HTR-8/SVneo (cell line): Measurements from ENCODE around the gene SCARF1.

Source experiments
- DNase-seq: peaks from one replicate; pipeline ENCODE4 v3.0.0; 2011; ENCODE audit warnings: low spot score, mixed read lengths; ENCODE audit not compliant: insufficient read length
- FAIRE-seq: peaks from 2 replicates; lab custom pipeline; 2011; peaks lifted over from hg19 to GRCh38; lab: Jason Lieb, UNC

Gene SCARF1

DNA sequence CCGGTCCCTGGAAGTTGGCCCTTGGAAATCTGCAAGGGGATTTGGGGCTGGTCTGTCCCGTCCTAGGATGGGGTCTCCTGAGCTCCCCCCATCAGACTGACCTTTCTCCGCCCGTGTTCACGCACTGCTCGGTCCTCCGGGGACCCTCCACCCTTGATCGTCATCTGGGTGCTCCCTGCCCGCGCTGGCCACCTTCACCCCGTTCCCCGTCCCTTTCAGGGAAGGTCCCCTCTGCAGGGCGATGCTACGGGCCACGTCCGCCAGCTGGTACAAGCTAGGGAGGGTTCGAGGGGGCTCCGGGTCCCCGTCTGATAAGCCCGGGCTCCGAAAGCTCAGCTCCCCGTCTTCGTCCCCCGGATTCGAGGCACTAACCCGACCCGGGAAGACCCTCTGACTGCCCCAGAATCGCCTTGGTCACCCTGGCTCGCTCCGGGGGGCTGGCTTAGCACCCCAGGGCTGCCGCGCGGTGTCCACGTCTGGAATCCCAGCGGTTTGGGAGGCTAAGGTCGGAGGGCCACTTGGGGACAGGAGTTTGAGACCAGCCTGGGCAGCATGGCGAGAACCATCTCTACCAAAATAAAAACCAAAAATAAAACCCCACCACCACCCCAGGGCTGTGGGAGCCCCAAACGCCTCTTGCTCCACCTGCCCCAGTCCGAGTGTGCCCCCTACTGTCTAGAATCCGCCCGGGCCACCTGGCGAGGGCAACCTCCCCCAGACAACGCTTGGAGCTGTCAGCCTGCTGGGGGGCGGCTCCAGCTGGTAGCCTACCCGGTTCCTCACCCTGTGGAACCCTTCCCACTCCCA lies 15.8 kb downstream of the SCARF1 start:
- peak; percentile 62 for FAIRE-seq
- peak; percentile 59 for DNase-seq

DNA sequence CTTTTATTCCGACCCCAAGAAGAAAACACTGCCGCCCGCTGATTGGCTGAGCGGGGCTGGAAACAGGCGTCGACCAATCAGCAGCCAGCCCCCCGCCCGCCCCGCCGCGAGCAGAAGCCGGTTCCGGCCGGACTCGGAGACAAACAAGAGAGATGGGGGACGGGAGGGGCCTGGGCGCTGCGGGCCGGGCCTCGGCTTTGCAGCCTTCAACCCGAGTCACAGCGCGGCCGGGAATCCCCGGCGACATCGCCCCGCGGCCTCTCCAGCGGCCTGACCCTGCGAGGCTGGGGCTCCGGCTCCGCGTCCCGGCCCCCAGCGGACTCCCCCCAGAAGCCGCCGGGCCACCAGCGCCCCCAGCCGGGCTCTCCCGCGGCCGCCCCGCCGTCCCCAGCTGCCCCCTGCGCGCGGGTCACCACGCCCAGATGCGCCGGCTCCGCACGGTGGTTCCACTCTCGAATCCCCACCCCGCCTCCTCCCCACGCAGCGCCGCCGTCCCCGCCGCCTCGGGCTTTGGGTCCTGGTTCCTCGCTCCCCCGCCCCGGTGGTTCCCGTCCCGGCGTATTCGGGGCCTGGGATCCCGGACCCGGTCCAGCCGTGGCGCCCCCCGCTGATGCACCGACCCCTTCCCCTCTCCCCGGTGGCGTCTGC lies 16.6 kb downstream of the SCARF1 start:
- no peak for FAIRE-seq
- peak; percentile 98 for DNase-seq

DNA sequence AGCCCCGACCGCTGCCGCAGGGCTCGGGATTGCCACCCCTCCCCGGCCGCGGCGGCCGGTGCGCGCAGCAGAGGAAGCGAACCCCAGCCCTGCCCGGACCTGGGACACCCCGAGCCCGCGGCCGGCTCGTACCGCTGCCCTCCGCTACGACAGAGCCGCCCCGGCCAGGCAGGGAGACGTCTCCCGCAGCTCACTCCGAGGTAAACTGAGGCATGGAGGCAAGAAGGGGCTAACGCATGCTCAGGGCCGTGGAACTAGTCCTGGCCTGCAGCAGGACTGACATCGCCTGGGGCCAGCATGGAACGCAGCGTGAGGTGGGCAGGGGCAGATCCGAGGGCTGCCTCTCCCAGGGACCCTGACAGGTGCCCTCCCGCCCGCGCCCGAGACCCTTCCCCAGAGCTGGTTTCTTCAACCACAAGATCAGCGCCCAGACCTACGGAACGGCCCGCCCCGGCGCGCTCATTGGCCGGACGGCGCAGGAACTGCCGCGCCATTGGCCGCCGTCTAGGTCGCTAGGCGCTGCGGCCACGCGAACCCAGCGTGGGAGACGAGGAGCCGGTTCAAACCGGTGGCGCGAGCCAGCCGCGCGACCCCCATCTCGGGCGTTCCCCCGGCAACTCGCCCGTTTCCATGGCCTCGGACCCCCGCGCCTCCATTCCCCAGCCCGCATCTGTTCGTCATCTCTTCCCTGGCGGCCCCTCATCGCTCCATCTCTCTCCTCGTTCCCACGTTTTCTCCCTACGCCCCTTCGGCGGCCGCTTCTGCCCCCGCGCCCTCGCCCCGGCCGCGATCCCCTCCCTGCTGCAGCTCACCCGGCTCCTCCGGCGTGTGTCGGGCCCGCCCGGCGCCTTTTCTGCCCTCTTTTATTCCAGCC lies 17.3 kb downstream of the SCARF1 start, which contains the start of gene SLC43A2:
TSS of gene SLC43A2 (minus strand) at position 853 of the 874 bp plus-strand sequence. CDS start 960 bp downstream, outside the sequence.
- DNase-seq (peak; percentile 95), FAIRE-seq (peak; percentile 98)

DNA sequence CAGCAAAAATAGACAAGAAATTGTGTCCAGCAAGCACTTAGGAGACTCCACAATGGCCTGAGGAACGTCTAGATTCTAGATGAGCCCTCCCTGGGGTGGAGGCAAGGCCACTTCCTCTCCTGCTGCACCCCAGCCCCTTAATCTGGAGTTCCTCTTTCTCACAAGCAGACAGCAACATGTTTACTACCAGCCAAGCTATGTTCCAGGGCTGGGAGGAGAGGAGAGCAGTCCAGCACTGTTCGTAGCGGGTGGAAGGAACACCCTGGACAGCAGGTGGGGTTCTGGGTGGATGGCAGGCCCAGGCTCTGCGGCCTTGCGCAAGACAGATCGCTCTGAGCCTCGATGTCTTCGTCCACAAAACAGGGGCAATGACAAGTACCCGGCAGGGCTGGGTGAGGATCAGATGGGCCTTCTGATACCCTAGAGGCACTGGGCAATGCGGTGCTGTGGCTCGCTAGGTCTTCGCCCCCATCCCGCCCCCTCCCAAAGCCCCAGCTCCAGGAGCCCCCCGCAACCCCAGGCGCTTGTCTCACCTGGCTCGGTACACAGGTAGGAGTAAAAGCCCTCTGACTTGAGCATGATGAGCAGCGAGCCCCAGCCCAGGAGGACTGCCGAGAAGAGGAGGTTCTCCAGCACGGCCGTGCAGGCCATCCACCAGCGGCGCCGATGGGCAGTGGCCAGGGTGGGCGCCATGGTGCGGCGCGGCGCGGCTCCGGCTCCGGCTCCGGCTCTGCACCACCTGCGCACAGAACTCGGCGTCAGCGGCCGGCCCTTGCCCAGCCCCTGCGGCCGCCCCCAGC lies 18.1 kb downstream of the SCARF1 start:
- DNase-seq (no peak), FAIRE-seq (peak; percentile 55)

DNA sequence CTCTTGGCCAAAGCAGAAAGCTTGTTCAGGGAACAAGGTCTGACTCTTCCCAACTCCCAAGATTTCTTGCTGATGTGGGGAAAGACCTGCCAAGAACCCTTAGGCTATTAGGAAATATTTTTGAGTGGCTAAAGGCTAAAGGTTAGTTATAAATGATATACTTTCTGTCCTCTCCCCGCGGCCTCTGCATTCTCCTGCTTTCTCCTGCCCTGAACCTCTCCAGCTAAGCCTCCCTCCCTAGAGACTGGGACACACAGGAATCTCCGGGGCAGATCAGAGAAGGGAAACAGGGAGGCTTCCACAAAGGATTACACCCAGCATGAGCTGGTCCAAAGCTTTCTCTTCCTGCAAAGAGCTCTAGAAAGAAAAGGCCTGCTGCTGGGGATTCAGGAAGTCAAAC lies 19.2 kb downstream of the SCARF1 start:
- DNase-seq = no peak
- no peak for FAIRE-seq

DNA sequence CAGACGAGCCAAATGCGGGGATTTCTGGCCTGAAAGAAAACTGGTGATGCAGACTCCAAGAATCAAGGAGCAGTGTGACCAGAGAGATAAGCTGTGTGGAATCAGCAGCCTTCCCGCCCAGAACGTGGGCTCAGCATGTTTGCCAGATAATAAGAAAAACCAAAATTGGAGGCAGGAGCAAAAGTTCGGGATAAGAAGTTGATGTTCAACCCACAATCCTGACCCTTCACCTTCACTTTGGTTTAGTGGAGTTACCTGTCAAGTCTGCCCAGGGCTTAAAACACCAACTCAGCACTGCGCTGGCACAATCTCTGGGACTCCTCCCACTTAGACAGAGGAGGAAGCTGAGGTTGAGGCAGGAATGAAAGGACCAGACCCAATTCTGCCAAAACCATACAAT lies 20.0 kb downstream of the SCARF1 start:
- DNase-seq = no peak
- FAIRE-seq = no peak

DNA sequence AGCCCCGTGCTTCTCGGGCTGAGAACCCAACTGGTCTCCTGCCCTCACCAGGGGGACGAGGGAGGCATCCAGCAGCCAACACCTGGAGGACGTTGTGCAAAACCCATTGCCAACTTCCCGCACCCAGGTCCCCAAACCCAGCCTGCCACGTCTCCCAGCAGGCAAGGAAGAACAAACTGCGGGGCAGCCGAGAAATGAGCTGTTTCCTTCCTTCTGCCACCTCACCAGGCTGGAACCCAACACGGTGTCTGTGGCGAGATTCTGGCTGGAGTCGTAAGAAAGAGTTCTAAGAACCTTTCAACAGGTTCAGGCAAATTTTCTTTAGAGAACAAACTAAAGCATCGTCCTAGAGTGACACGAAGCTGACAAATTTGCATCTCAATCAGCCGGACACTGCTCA lies 20.5 kb downstream of the SCARF1 start:
- DNase-seq (no peak), FAIRE-seq (no peak)

DNA sequence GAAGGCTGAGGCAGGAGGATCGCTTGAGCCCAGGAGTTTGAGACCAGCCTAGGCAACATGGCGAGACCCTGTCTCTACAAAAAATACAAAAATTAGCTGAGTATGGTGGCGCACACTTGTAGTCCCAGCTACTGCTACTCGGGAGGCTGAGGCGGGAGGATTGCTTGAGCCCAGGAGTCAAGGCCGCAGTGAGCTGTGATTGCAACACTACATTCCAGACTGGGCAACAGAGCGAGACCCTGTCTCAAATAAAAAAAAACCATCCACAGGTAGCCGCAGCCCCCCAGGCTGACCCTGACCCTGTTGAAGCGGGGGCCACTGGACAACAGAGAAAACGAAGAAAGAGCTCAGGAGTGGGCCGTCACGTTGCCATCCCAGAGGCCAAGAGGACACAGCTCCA lies 20.9 kb downstream of the SCARF1 start:
- DNase-seq (no peak), FAIRE-seq (no peak)

DNA sequence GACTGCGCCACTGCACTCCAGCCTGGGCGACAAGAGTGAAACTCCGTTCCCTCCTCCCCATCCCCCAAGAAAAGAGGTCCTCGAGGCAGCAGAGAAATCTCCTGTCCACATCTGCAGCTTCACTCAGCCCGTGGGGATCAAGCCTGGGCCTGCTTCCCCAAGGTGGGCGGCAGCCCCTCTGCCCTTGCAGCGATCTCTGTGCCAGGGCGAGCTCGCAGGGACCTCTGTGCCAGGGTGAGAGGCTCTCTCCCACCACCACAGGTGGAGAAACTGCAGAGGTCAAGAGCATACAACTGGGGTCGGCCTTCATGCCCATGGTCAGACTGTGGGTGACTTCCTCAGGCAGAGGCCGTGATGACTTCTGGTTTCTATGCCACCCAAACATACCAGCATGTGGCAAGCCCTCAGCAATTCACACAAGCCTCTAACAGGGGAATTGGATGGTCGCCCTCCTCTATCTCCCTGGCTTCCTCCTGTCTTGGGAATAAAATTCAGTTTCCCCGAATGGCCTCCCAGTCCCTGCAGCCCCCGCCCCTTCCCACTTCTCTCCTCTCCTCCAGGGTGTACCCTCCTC lies 22.4 kb downstream of the SCARF1 start:
- FAIRE-seq (no peak), DNase-seq (no peak)

DNA sequence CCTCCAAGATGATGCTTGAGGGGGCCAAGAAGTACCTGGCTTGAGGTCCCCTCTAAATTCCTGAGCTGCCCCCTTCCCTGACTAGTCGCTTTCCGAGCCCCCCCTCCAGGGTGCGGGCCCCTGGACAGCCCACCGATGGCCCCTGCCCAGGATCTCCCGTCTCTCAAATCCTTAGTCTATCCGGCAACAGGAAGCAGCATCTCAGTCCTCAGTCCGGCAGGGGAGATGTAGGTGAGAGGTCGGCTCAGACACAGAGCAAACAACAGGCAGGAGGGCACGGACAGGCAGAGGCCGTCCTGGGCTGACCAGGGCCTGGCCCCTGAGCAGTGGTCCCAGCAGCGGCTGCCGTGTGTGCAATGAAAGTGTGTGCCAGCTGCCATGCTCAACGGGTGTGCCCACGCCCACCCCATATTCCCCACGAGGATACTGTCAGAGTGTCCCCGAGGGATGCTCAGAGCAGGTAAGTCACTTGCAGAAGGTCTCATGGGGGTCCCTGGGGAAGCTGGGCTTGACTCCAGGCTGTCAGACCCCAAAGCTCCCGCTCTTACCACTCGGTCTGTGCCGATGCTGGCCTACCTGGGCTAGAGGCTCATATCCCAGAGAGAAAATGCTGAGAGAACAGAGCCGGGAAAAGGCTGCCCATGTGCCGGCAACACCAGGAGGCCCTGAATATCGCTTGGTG lies 24.1 kb downstream of the SCARF1 start:
- FAIRE-seq = no peak

DNA sequence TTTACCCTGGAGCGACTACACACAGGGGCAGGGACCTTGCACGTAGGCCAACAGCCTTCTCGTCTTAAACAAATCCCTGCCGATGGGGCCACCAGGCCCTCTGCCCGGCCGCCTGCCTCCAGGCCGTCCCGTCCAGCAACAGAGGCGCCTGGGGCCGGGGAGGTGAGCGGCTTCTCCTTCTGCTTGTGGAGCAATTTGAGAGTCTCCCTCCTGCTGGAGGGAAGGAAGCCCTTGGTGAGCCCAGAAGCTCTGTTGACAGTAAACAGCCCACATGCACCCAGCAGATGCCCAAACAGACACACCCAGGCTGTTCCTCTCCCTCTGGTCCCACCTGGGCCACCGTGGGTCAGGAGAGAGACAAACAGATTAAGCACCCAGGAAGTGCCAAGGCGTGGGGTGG lies 25.0 kb downstream of the SCARF1 start:
- FAIRE-seq (no peak), DNase-seq (no peak)

More for the DNA sequence above, 24.1 kb downstream of the SCARF1 start:
- no peak for DNase-seq

DNA sequence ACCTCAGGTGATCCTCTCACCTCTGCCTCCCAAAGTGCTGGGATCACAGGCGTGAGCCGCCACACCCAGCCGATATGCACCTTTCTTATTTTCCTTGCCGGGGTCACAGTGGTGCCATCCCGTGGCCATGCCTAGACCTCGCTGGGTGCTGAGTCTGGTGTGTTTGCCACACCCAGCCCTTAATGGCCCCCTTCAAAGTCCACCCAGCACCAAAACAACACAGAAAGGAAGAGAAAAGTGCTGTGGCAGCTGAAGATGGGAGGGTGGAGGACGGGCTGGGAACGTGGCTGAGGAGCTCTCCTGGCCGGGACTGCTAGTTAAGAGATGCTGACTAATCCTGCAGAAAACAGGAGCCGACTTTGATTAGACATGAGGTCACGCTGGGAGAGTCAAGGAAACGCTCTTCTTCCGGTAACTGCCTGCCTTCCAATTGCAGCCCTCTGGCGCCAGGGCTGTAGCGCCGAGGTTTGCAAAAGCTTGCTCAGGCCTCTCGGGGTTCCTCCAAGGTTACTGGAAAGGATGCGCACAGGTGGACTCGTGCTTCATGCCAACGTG lies 27.8 kb downstream of the SCARF1 start:
- FAIRE-seq (peak; percentile 74), DNase-seq (no peak)

DNA sequence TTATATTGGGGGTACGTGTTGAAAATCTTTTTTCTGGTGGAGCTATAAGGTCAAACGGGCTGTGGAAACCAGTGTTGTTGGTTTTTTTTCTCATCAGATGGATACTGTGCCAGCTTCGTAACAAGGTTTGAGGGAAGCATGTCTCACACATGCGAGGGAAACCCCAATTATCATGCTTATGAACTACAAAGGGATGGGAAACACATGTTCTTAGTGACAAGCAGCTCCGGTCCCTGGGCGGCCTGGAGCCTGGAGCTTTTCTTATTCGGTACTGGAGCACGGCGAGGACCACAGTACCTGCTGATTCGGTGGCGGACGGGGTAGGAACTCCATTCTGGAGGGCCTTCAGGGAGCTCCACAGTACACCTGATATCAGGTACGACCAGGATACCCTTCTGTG lies 29.4 kb downstream of the SCARF1 start:
- no peak for FAIRE-seq
- DNase-seq = no peak

DNA sequence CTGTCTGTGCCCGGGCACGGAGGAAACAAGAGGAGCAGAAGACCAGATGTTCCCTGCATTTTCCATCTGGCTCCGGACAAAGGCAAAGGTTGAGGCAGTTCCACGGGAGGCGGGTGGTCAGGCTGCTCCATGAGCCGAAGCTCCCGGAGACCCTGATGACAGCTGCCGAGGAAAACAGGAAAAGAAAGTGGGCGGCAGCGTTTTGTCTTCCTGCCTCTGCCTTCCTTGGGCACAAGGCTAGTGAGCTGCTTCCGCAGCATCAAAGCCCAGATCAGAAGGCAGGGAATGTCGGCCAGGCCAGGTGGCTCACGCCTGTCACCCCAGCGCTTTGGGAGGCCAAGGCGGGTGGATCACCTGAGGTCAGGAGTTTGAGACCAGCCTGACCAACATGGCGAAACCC lies 33.1 kb downstream of the SCARF1 start:
- DNase-seq = no peak
- no peak for FAIRE-seq

DNA sequence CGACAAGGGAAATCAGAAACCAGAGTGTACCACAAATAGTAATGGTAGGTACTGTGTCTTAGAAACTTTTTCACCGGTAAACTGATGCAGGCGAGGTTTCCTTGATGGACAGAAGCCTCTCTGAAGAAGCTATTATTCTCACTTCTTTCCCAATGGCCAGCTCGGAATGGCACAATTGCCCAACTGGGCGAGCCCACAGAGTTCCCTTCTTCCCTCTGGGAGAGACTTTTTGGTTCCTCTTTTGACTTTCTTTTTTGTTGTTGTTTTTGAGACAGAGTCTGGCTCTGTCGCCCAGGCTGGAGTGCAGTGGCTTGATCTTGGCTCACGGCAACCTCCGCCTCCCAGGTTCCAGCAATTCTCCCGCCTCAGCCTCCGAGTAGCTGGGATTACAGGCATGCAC lies 33.8 kb downstream of the SCARF1 start:
- FAIRE-seq = no peak
- no peak for DNase-seq

DNA sequence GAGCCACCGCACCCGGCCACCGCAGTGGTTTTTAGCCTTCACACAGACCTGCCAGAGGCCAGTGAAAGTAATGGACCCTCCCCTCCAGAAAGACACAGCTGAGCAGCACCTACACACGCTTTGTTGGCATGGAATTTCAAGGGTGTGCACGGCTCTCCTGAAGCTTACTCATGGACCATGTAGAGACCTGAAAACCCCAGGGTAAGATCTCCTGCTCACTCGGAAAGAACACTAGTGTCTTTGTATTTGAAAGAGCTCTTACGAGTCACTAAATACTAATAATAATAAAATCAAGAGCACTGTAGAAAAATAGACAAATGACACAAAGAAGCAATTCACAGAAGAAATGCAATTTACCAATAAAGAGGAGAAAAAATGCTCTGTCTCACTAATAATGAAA lies 36.9 kb downstream of the SCARF1 start:
- FAIRE-seq = no peak
- no peak for DNase-seq

DNA sequence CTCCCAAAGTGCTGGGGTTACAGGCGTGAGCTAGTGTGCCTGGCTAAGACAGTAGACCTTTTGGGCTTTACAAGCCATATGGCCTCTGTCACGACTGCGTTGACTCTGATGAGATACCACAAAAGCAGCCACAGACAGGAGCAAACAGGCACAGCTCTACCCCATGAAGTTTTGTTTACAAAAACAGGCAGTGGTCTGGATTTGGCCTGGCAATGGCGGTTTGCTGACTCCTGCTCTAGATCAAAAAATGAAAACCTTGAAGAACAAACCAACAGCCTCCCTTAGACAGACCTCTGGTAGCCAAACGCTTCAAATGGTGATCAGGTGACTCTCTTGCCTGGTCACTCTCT lies 37.6 kb downstream of the SCARF1 start:
- FAIRE-seq (no peak), DNase-seq (no peak)

DNA sequence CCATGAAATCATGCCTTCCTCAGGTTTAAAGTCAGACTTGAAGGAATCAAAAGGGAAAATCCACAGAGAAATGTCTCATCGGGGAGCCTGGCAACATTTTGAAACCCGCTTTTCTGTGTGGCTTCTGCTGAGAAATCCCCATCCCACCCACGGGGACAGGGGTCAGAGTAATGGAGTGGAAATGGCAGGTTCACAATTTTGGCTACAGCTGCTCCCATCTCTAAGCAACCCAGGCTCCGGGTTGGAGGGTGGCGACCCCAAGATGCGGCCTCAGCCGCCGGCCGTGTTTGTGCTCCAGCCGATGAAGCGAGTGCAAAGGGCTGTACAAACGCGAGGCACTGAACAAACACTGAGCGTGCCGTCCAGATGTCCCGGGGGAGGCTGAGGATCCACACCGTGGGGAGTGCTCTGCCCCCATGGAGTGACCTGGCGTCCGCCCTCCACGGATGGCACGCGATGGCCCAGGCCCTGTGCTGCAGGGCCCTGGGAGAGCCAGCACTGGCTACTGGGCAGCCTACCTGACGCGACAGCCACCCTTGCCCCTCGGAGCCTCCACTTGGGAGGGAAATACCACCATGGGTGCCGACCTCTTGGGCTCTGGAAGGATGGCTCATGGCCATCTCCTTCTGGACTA lies 39.1 kb downstream of the SCARF1 start:
- DNase-seq = no peak

More for the DNA sequence above, 39.1 kb downstream of the SCARF1 start:
- no peak for FAIRE-seq
